Lung microvascular endothelial cell (primary cell): Measurements from ENCODE around the gene RAD54L2. TPM values are rescaled to one million over a fixed set of nuclear protein-coding genes. Genes with fewer than 3 reads are reported as not detected.
"Not testable (repeated sequence)": the region's sequence is repeated elsewhere in the genome, so short reads cannot be mapped to it uniquely, and the experiment has no call there.

ENCODE experiments used
- DNase-seq, 2 donors: peaks; one replicate each; pipeline versions ENCODE4 v3.0.0 to v3.0.0-alpha.2; 2010; ENCODE audit warnings: low read depth in 2 of 2
- total RNA-seq: library from RNA; depleted of rRNA; stranded (reverse); fragments of >200 nt; gene quantifications from 2 replicates; pipeline ENCODE4 v1.2.1, GENCODE V29; 2014

The RAD54L2 gene
- total RNA-seq, 1 donor from 2014 or later = 14.5 TPM

DNA sequence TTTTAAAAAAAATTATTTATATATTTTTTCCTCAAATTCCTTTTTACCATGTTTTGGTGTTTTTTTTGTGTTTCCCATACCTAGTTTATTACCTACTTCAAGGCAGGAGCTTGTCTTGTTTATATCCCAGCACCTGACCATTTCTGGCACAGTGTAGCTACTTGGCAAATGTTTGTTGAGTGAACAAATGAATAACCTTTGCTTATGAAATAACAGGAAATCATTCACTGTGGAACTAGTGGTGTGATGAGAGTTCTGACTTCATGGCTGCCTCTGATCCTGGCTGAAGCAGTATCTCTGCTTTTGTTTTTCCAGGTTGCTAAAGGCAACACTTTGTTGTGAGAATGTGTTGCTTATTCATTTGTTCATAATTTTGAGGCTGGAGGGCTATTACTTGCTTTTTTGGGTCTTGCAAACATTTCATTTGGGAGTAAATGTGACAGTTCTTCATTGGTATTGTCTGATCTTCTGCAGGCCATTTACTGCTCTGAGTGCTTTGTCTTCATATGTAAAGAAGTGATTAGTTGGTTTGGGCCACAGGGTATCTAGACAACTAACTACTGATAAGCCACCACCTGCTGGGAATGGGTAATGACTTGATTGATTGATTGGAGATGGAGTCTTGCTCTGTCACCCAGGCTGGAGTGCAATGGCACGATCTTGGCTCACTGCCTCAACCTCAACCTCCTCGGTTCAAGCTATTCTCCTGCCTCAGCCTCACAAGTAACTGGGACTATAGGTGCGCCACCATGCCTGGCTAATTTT lies 5.7 kb downstream of the RAD54L2 start:
- peak; percentile 74 to 88 for DNase-seq

DNA sequence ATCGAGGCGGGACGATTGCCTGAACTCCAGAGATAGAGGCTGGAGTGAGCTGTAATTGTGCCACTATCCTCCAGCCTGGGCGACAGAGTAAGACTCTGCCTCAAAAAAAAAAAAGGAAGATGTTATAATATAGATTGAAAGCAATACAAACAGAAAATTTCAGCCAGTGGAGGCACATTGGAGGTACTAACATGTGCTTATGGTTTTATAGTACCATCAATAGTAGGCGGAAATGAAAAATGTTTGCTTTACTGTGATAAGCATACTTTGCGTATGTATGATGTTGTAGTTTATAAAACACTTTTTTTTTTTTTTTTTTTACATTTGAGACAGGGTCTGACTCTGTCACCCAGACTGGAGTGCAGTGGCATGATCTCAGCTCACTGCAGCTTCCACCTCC lies 8.8 kb downstream of the RAD54L2 start:
- DNase-seq = no peak

DNA sequence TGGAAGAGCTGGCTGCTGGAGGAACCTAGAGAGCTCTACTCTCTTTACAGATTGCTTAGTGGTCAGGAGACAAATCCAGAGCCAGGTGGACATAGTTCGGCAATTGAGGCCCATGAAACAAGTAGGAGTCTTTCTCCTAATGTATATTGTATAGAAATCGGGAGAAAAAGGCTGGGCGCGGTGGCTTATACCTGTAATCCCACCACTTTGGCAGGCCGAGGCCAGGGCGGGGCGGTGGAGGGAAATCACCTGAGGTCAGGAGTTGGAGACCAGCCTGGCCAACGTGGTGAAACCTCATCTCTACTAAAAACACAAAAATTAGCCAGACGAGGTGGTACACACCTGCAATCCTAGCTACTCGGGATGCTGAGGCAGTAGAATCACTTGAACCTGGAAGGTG lies 10.8 kb downstream of the RAD54L2 start:
- DNase-seq = no peak

DNA sequence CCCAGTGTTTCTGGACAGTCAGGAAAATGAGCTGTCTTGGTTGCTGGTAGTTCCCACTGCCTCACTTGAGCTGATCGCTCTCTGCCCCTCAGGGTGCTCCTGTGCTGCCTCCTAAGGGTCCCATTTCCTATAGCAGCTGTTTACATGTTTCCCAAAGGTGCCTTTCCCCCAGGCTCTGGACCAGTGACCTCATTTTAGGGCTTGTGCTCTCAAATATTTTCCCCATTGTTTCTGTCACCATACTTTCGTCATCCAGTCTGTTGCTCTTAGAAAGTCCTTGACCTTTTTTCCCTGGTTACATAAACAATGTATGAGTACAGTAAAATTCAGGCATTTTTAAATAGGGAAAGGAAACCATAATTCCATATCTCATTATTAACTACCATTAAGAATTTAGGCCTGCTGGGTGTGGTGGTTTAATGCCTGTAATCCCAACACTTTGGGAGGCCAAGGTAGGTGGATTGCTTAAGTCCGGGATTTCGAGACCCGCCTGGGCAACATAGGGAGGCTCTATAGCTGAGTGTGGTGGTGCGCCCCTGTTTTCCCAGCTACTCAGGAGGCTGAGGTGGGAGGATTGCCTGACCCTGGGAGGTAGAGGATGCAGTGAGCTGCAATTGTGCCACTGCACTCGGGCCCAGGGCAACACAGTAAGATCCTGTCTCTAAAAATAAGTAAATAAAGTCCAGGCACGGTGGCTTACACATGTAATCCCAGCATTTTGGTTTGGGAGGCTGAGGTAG lies 11.7 kb downstream of the RAD54L2 start:
- DNase-seq = peak; percentile 9 to 34

DNA sequence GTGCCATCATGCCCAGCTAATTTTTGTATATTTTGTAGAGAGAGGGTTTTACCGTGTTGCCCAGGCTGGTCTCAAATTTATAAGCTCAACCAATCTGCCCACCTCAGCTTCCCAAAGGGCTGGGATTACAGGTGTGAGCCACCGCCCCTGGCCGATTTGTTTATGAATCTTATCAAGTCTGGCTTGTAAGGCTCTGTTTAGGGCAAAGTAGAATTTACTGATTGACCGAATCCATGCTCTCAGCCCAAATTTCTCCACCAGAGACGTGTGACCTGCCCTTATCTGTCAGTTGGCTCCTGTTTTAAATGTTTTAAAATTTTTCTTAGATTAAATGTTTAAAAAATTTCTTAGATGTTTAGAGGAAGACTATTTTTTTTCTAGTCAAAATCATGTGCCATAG lies 19.5 kb downstream of the RAD54L2 start:
- DNase-seq = no peak

DNA sequence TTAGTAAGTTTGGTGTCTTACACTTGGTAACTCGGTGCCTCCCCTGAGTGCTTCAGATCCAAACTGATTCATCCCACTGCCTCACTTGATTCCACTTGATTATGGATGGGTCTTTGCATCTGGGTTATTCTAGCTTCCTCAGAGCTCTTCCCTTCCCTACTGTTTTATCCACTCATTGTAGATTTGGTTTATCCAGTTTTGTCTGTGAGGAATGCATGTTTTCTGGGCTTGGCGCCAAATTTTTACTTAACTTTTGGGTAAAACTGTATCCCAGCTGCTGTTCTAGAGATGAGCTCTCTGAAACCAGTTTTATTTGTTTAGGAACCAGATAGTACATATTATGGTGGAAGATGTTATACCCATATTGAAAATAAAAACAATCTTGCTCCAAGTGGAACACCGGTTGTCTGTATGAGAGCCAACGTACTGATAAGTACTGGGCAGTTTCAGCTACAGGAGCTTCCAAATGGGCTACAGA lies 20.9 kb downstream of the RAD54L2 start:
- DNase-seq = peak; percentile 19 to 45

DNA sequence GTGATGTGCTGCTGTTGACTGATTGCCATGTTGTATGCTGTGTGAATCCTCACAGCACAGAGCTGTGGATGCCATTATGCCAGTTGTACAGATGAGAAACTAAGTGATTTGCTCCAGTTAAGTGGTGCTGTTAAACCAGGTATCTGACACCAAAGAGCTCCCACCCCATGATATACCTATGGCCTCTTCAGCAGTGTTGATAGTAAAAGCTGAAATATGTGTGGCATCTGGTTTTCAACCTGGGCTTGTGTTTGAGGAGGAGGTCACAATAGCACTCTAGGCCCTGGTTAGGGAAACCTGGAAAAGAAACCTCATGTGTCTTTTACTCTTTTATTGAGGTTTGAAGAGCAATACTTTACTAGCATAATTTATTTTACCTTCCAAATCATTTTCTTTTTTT lies 21.4 kb downstream of the RAD54L2 start:
- DNase-seq = no peak

DNA sequence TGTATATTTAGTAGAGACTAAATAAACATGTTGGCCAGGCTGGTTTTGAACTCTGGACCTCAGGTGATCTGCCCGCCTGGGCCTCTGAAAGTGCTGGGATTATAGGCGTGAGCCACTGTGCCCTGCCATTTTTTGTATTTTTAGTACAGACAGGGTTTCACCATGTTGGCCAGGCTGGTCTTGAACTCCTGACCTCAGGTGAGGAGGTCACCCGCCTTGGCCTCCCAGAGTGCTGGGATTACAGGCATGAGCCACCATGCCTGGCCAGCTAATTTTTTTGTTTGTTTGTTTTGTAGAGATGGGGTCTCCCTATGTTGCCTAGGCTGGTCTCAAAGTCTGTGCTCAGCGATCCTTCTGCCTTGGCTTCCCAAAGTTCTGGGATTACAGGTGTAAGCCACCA lies 23.9 kb downstream of the RAD54L2 start:
- DNase-seq = not testable (repeated sequence)

DNA sequence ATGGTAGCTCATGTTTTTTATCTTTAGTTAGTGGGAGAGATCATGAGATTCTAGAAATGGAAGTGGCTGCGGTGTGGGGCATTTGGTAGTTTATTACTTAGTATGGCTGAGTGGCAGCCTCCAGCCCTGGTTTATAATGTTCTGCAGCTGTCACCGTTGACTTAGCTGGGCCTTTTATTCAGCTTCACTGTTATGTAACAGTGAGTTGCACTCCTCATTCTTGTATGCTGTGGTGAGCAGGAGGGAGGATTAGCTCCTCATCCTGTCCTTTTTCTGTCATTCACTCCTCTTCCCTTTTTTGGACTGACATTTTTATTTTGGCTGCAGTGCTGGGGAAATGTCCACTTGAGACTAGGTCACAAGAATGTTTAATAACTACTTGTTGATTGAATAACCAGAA lies 29.5 kb downstream of the RAD54L2 start:
- DNase-seq = no peak

DNA sequence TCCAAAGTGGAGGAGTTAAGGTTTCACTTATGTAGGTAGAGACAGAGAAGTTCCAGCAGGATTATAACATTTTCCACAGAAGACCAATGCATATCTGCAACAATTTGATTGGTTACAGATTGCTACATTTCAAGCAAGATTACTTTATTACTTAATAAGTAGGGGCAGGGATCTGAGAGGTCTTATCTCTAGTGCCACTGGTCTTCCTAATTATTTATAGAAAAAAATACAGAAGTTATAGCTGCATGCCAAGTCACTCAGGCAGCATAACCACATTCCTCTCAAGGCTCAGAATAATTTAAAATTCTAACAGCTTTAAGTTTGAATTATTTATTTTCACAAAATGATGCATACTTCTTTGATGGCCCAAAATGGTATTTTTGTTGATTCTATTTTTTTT lies 30.5 kb downstream of the RAD54L2 start:
- DNase-seq = no peak

DNA sequence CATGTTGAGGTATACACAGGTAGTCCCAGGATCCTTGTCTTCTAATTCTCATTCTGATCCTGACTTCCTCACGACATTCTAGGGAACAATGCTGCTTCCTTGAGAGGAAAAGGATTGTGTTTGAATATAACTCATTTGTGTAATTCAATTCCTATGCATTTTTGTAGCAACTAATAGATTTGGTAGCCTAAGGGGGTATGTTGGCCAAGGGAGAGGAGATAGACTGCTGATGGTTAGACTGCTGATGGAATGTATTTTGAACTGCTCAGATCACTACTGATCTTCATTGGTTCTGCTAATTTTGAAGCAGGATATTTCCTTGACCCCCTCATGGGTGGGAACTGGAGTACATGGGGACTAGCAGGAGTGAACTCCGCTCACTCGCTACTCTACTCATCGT lies 39.7 kb downstream of the RAD54L2 start:
- DNase-seq = no peak

DNA sequence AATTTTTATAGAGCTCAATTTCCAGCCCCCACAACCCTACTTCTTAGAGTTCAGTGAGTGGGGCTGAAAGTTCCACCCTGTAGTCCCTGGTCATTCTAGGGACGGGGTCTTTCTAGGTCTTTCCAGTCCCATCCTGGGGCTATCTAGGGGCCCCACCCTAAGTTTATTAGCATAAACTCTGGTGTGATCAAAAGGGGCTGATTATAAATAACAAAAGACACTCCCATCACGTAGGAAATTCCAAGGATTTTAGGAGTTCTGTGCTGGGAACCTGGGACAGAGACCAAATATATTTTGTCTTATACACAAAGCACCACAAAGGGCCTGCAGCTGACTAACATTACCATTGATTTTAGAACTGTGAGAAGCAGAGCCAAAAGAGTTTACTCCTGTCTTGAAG lies 41.9 kb downstream of the RAD54L2 start:
- no peak for DNase-seq

DNA sequence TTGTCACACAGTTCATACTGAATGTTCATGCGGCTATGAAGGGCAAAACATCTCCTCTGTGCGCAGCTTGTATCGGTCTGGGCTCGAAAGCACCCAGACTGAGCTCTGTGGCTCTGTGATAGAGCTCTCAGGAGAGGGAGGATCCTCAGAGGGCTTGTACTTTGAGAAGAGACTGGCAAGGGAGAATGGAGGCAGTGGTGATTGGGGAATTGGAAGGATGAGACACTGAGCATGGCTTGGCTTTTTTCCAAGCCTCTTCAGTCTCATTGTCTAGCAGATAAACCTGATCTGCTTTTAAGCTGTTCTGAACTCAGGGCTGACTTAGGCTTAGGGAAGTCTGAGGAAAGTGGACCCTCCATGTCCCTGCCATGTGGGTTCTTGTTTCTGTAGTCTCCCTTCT lies 43.0 kb downstream of the RAD54L2 start:
- DNase-seq = peak; percentile 9 to 27

DNA sequence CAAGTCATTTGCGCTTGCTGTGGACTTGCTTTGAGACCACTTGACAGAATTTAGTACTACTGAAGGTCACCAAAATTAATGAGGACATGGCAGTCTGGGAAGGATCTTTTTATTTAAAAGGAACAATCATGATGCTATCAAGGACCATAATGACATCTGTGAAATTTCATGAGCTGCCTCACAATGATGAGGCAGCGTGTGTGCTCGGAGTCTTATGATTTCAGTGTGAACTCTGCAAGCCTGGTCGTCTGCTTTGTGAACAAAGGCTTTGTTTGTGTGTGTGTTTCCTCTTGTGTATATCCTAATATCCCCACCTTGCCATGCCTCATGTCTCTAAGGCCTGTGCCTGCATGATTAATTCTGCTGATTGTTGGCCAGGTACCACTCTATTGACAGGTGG lies 46.7 kb downstream of the RAD54L2 start:
- no peak for DNase-seq

DNA sequence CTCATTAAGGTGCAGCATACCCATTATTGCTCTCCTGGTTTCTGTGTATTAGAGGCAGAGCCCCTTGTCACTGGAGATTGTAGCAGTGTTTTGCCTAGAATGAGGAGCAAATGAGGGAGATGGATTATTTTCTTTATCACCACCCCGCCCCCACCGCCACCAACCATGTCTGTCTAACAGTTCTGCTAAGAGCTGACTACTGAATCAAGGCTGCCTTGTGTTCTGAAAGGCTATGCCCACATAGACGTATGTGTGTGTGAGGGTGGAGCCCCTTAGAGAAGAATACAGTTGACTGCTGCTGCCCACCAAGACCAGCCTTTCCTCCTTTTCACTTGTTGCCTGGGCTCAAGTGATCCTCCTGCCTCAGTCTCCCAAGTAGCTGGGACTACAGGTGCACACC lies 47.4 kb downstream of the RAD54L2 start:
- DNase-seq = no peak

Other genes with a start within 250 kb of the RAD54L2 start
- gene MANF, start 153.4 kb upstream of the RAD54L2 start, total RNA-seq = 65.2 and 127 TPM in 2 replicates
- gene RBM15B, start 147.4 kb upstream of the RAD54L2 start, total RNA-seq = 24.2 and 30.8 TPM in 2 replicates
- 9.2 and 16.1 TPM in 2 replicates for gene DCAF1, start 38.7 kb upstream of the RAD54L2 start, total RNA-seq
- gene TEX264, start 132.5 kb downstream of the RAD54L2 start, total RNA-seq = 36.4 and 57.1 TPM in 2 replicates
- gene GRM2, start 168.3 kb downstream of the RAD54L2 start, total RNA-seq = under 0.01 TPM in 2 replicates
- gene IQCF6, start 240.5 kb downstream of the RAD54L2 start, total RNA-seq = not detected in 2 replicates